ENCODE data around the gene C16orf96. TPM values are rescaled to one million over a fixed set of nuclear protein-coding genes. Genes with fewer than 3 reads are reported as not detected.
A peak's percentile ranks its signal among the peaks of the same experiment; 100 is the strongest.

The C16orf96 gene

DNA sequence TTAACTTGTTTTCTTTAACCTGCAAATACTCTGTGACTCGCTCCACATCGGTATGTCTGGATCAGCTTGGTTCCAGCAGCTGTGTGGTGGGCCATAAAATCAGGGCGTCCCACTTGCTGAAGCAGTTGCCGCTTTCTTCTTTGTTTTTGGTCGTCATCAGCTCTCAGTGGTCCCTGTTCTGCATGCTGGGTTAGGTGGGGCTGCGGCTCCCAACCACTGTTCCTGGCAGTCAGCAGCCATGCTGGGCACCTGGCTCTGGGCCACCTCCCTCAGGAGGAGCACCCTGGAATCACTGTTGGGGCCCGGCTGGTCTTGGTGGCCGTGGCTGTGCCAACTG, 91.5 kb downstream of the C16orf96 start:
- no peaks in the 10 kb centered on the region for H3K4me1 ChIP-seq (ENCODE audit: control insufficient read depth in 2 of 2, insufficient read depth in 1 of 2, low read depth in 1 of 2, low read length in 2 of 2)
- no peak overlapping the region for H3K27ac ChIP-seq (replicated peaks; ENCODE audit: low read length)
- WGBS, 2 donors (ENCODE audit: extremely low coverage in 2 of 2, insufficient read length in 2 of 2, insufficient replicate concordance in 1 of 2): no CpG with 5 or more reads among the region's 8 CpGs
- no peak overlapping the region for H3K4me2 ChIP-seq (ENCODE audit: insufficient read depth, low read length, poor library complexity, severe bottlenecking)
- peaks cover 8 to 62% of the 10 kb centered on the region in 2 donors for H3K36me3 ChIP-seq (replicated peaks in 1 of 2; ENCODE audit: control insufficient read depth in 2 of 2, insufficient read depth in 2 of 2, low read length in 2 of 2)
- no peak overlapping the region for H3K9ac ChIP-seq (ENCODE audit: low read depth, low read length, poor library complexity)
- H3K18ac ChIP-seq (ENCODE audit: low read length): no peak overlapping the region
- DNase-seq (ENCODE audit: low spot score): no peak
- no peak overlapping the region for H2AFZ ChIP-seq (ENCODE audit: low read length)
- H3K4ac ChIP-seq (ENCODE audit: low read length): no peak overlapping the region
- H3K14ac ChIP-seq (ENCODE audit: low read length): no peak overlapping the region
- no peak overlapping the region for H2BK120ac ChIP-seq (ENCODE audit: low read depth, low read length)
- no peak overlapping the region for H2BK12ac ChIP-seq (ENCODE audit: low read length)
- H3K79me1 ChIP-seq (ENCODE audit: low read depth, low read length): peaks cover 17% of the 10 kb centered on the region
- H3K4me3 ChIP-seq (ENCODE audit: low read length in 2 of 2): no peak overlapping the region
- H3K23ac ChIP-seq (ENCODE audit: low read depth, low read length, poor library complexity): no peak overlapping the region
- peaks cover 5 to 14% of the 10 kb centered on the region in 2 donors for H3K9me3 ChIP-seq (replicated peaks in 1 of 2; ENCODE audit: control insufficient read depth in 2 of 2, insufficient read depth in 1 of 2, low read depth in 1 of 2, low read length in 2 of 2)
- no peaks in the 10 kb centered on the region for H3K27me3 ChIP-seq (ENCODE audit: control insufficient read depth in 3 of 3, insufficient read depth in 3 of 3, low read depth in 1 of 3, low read length in 3 of 3)
- no peak overlapping the region for H2AK5ac ChIP-seq (ENCODE audit: low read depth, low read length)
- no peak overlapping the region for H4K8ac ChIP-seq (ENCODE audit: low read depth, low read length)
- H2BK15ac ChIP-seq (ENCODE audit: low read length): no peak overlapping the region
- no peak overlapping the region for H4K91ac ChIP-seq (ENCODE audit: low read depth, low read length, poor library complexity)
- H2BK5ac ChIP-seq (ENCODE audit: low read length): no peak overlapping the region

DNA sequence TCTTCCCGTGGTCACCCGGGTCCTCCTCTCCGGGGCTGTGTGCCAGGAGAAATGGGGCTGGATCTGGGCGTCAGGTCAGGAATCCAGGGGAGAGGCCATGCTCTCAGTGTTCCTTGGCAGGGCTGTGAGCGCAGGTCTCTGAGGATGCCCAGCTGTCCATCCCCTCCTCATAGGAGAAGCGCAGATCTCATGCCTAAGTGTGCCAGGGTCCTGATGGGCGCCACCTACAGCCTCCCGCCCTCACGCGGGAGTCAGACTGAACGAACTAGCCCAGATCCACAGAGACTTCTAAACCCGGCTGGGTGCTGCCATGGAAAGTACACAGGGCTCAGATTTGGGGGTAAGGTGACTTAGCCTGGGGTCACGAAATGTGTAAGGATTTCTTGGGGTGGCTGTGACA, 92.8 kb downstream of the C16orf96 start:
- peak overlapping the region; percentile 28 for H3K18ac ChIP-seq (ENCODE audit: low read length)
- H2AFZ ChIP-seq (ENCODE audit: low read length): no peak overlapping the region
- no peak overlapping the region for H2AK5ac ChIP-seq (ENCODE audit: low read depth, low read length)
- H4K8ac ChIP-seq (ENCODE audit: low read depth, low read length): no peak overlapping the region
- H3K9ac ChIP-seq (ENCODE audit: low read depth, low read length, poor library complexity): no peak overlapping the region
- H3K23ac ChIP-seq (ENCODE audit: low read depth, low read length, poor library complexity): peak overlapping the region; percentile 55
- H3K36me3 ChIP-seq (replicated peaks in 1 of 2; ENCODE audit: control insufficient read depth in 2 of 2, insufficient read depth in 2 of 2, low read length in 2 of 2): peaks cover 12 to 66% of the 10 kb centered on the region in 2 donors
- WGBS, 2 donors (ENCODE audit: extremely low coverage in 2 of 2, insufficient read length in 2 of 2, insufficient replicate concordance in 1 of 2): no CpG with 5 or more reads among the region's 13 CpGs
- no peaks in the 10 kb centered on the region for H3K27me3 ChIP-seq (ENCODE audit: control insufficient read depth in 3 of 3, insufficient read depth in 3 of 3, low read depth in 1 of 3, low read length in 3 of 3)
- H3K79me1 ChIP-seq (ENCODE audit: low read depth, low read length): peaks cover 17% of the 10 kb centered on the region
- H2BK15ac ChIP-seq (ENCODE audit: low read length): no peak overlapping the region
- H3K27ac ChIP-seq (replicated peaks; ENCODE audit: low read length): no peak overlapping the region
- no peak overlapping the region for H3K4me2 ChIP-seq (ENCODE audit: insufficient read depth, low read length, poor library complexity, severe bottlenecking)
- no peak overlapping the region for H4K91ac ChIP-seq (ENCODE audit: low read depth, low read length, poor library complexity)
- H2BK120ac ChIP-seq (ENCODE audit: low read depth, low read length): no peak overlapping the region
- H2BK5ac ChIP-seq (ENCODE audit: low read length): no peak overlapping the region
- H3K14ac ChIP-seq (ENCODE audit: low read length): no peak overlapping the region
- H3K9me3 ChIP-seq (replicated peaks in 1 of 2; ENCODE audit: control insufficient read depth in 2 of 2, insufficient read depth in 1 of 2, low read depth in 1 of 2, low read length in 2 of 2): peaks cover 5 to 14% of the 10 kb centered on the region in 2 donors
- no peak overlapping the region for H3K4ac ChIP-seq (ENCODE audit: low read length)
- peak overlapping the region in 1 of 2 donors; percentile 24 for H3K4me3 ChIP-seq (ENCODE audit: low read length in 2 of 2)
- no peak for DNase-seq (ENCODE audit: low spot score)
- no peaks in the 10 kb centered on the region for H3K4me1 ChIP-seq (ENCODE audit: control insufficient read depth in 2 of 2, insufficient read depth in 1 of 2, low read depth in 1 of 2, low read length in 2 of 2)
- no peak overlapping the region for H2BK12ac ChIP-seq (ENCODE audit: low read length)

DNA sequence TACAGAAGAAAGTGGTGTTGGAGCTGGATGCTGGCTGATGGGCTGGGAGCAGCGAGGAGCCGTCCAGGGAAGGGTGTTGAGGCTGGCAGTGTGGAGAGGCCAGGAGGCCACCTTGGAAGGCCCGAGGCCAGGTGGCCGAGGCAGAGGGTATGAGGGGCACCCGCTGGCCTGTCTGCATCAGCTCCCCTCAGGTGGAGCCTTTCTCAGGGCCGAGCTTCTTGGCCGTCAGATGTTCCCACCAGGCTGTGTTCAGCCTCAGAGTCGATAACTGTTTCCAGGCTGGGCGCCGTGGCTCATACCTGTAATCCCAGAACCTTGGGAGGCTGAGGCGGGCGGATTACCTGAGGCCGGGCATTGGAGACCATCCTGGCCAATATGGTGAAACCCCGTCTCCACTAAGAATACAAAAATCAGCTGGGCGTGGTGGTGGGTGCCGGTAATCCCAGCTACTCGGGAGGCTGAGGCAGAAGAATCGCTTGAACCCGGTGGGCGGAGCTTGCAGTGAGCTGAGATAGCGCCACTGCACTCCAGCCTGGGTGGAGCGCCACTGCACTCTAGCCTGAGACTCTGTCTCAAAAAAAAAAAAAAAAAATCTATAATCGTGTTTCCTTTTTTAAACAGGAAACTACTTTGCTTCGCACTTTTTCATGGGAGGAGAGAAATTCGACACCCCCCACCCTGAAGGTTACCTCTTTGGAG, 93.8 kb downstream of the C16orf96 start:
- no peak overlapping the region for H3K18ac ChIP-seq (ENCODE audit: low read length)
- peaks cover 17 to 69% of the 10 kb centered on the region in 2 donors for H3K36me3 ChIP-seq (replicated peaks in 1 of 2; ENCODE audit: control insufficient read depth in 2 of 2, insufficient read depth in 2 of 2, low read length in 2 of 2)
- no peak overlapping the region for H3K4me2 ChIP-seq (ENCODE audit: insufficient read depth, low read length, poor library complexity, severe bottlenecking)
- H2BK12ac ChIP-seq (ENCODE audit: low read length): no peak overlapping the region
- H3K4me1 ChIP-seq (ENCODE audit: control insufficient read depth in 2 of 2, insufficient read depth in 1 of 2, low read depth in 1 of 2, low read length in 2 of 2): no peaks in the 10 kb centered on the region
- H4K8ac ChIP-seq (ENCODE audit: low read depth, low read length): no peak overlapping the region
- H2AK5ac ChIP-seq (ENCODE audit: low read depth, low read length): no peak overlapping the region
- H3K27me3 ChIP-seq (ENCODE audit: control insufficient read depth in 3 of 3, insufficient read depth in 3 of 3, low read depth in 1 of 3, low read length in 3 of 3): no peaks in the 10 kb centered on the region
- peaks cover 5 to 14% of the 10 kb centered on the region in 2 donors for H3K9me3 ChIP-seq (replicated peaks in 1 of 2; ENCODE audit: control insufficient read depth in 2 of 2, insufficient read depth in 1 of 2, low read depth in 1 of 2, low read length in 2 of 2)
- no peak overlapping the region for H3K4me3 ChIP-seq (ENCODE audit: low read length in 2 of 2)
- H4K91ac ChIP-seq (ENCODE audit: low read depth, low read length, poor library complexity): no peak overlapping the region
- no peak overlapping the region for H3K23ac ChIP-seq (ENCODE audit: low read depth, low read length, poor library complexity)
- no CpG with 5 or more reads among the region's 25 CpGs for WGBS, 2 donors (ENCODE audit: extremely low coverage in 2 of 2, insufficient read length in 2 of 2, insufficient replicate concordance in 1 of 2)
- no peak overlapping the region for H3K9ac ChIP-seq (ENCODE audit: low read depth, low read length, poor library complexity)
- no peak overlapping the region for H2BK120ac ChIP-seq (ENCODE audit: low read depth, low read length)
- H2AFZ ChIP-seq (ENCODE audit: low read length): no peak overlapping the region
- no peak for DNase-seq (ENCODE audit: low spot score)
- no peak overlapping the region for H3K27ac ChIP-seq (replicated peaks; ENCODE audit: low read length)
- H3K14ac ChIP-seq (ENCODE audit: low read length): no peak overlapping the region
- no peak overlapping the region for H2BK15ac ChIP-seq (ENCODE audit: low read length)
- H3K4ac ChIP-seq (ENCODE audit: low read length): no peak overlapping the region
- no peak overlapping the region for H2BK5ac ChIP-seq (ENCODE audit: low read length)
- peaks cover 20% of the 10 kb centered on the region for H3K79me1 ChIP-seq (ENCODE audit: low read depth, low read length)

Small RNA genes within 50 kb of the gene (small RNA-seq; reads per million reads assigned to genes)
- not detected for gene RN7SL850P (ENCODE audit: insufficient read depth)
